GM18499 (cell line): ENCODE measurements around the gene WDR11.
"Not testable (repeated sequence)": the region's sequence is repeated elsewhere in the genome, so short reads cannot be mapped to it uniquely, and the experiment has no call there.

Experiments used
- ATAC-seq: cut with Tn5 transposase; IDR thresholded peaks from one replicate; pipeline ENCODE4 v1.9.1; 2021; ENCODE audit warnings: moderate number of reproducible peaks; ENCODE audit not compliant: insufficient read depth, unreplicated experiment

Gene WDR11

GRCh38 chr10:120841522-120842189 lies 9.5 kb upstream of the WDR11 start:
- ATAC-seq = no peak

- ATAC-seq = no peak
These were observed 3.2 kb downstream of the WDR11 start for GRCh38 chr10:120854388-120854787.

GRCh38 chr10:120861178-120861855 lies 10.2 kb downstream of the WDR11 start:
- ATAC-seq = no peak

GRCh38 chr10:120873741-120874140 lies 22.6 kb downstream of the WDR11 start:
- ATAC-seq = no peak

- no peak for ATAC-seq
These were observed 31.9 kb downstream of the WDR11 start for GRCh38 chr10:120883071-120883470.

- no peak for ATAC-seq
These were observed 36.3 kb downstream of the WDR11 start for GRCh38 chr10:120887482-120887881.

GRCh38 chr10:120891365-120891764 lies 40.2 kb downstream of the WDR11 start:
- no peak for ATAC-seq

- no peak for ATAC-seq
These were observed 43.4 kb downstream of the WDR11 start for GRCh38 chr10:120894556-120894955.

GRCh38 chr10:120897343-120897742 lies 46.2 kb downstream of the WDR11 start:
- ATAC-seq = no peak

GRCh38 chr10:120905268-120905667 lies 54.1 kb downstream of the WDR11 start:
- ATAC-seq = no peak

- no peak for ATAC-seq
These were observed 66.5 kb downstream of the WDR11 start for GRCh38 chr10:120917521-120918250.

- ATAC-seq = not testable (repeated sequence)
These were observed 72.7 kb downstream of the WDR11 start for GRCh38 chr10:120923886-120924285.

GRCh38 chr10:120926611-120927010 lies 75.4 kb downstream of the WDR11 start:
- ATAC-seq = no peak

- ATAC-seq = no peak
These were observed 76.2 kb downstream of the WDR11 start for GRCh38 chr10:120927352-120927751.

GRCh38 chr10:120929166-120929565 lies 78.0 kb downstream of the WDR11 start:
- no peak for ATAC-seq

GRCh38 chr10:120931423-120931822 lies 80.3 kb downstream of the WDR11 start:
- no peak for ATAC-seq

- ATAC-seq = no peak
These were observed 80.8 kb downstream of the WDR11 start for GRCh38 chr10:120931999-120932398.

- no peak for ATAC-seq
These were observed 87.7 kb downstream of the WDR11 start for GRCh38 chr10:120938822-120939221.

GRCh38 chr10:120940299-120940900 lies 89.2 kb downstream of the WDR11 start:
- no peak for ATAC-seq

- no peak for ATAC-seq
These were observed 90.3 kb downstream of the WDR11 start for GRCh38 chr10:120941501-120941900.

- no peak for ATAC-seq
These were observed 91.7 kb downstream of the WDR11 start for GRCh38 chr10:120942806-120943413.
